H1 (cell line): ENCODE results near the gene ASCC1. TPM values are rescaled to one million over a fixed set of nuclear protein-coding genes. Genes with fewer than 3 reads are reported as not detected.

Experiments
- CTCF ChIA-PET: fragments of 300-600 bp; sonication (Branson Sonifier 250); formaldehyde crosslinking; loops from one replicate; lab custom pipeline; 2021; ENCODE audit not compliant: partially characterized antibody; lab: Charles Lee
- POLR2A ChIA-PET: fragments of 300-600 bp; sonication (Branson Sonifier 250); formaldehyde crosslinking; loops from one replicate; lab custom pipeline; 2021; ENCODE audit warnings: inconsistent platforms; ENCODE audit not compliant: partially characterized antibody; lab: Charles Lee
- DNase-seq, 2 experiments: peaks; one replicate each; pipeline versions ENCODE4 v3.0.0 to v3.0.0-alpha.2; 2010 to 2022; ENCODE audit warnings: low spot score in 2 of 2, low read depth in 1 of 2, mixed read lengths in 1 of 2
- FAIRE-seq: peaks from 2 replicates; lab custom pipeline; 2011; peaks lifted over from hg19 to GRCh38; lab: Jason Lieb, UNC
- H2AFZ ChIP-seq: 2 replicates; pipeline ENCODE4 v1.8.1; 2012; ENCODE audit warnings: low read length, inconsistent platforms
- H2AK5ac ChIP-seq: 2 replicates; pipeline ENCODE4 v1.6.1; 2013; ENCODE audit warnings: low read depth, low read length
- H2BK120ac ChIP-seq: replicated peaks from 2 replicates; pipeline ENCODE3; 2013; ENCODE audit warnings: low read depth, low read length, inconsistent platforms
- H2BK12ac ChIP-seq: 2 replicates; pipeline ENCODE4 v1.6.1; 2013; ENCODE audit warnings: low read depth, low read length
- H2BK15ac ChIP-seq: 2 replicates; pipeline ENCODE4 v1.6.1; 2013; ENCODE audit warnings: low read length
- H2BK20ac ChIP-seq: 2 replicates; pipeline ENCODE4 v1.6.1; 2013; ENCODE audit warnings: low read length
- H2BK5ac ChIP-seq: 2 replicates; pipeline ENCODE4 v1.6.1; 2013; ENCODE audit warnings: low read depth, low read length
- H3K14ac ChIP-seq: 2 replicates; pipeline ENCODE4 v1.6.1; 2013; ENCODE audit warnings: inconsistent platforms; ENCODE audit not compliant: insufficient read length
- H3K18ac ChIP-seq: 2 replicates; pipeline ENCODE4 v1.6.1; 2013; ENCODE audit warnings: low read length; ENCODE audit errors: extremely low read depth
- H3K23ac ChIP-seq: 2 replicates; pipeline ENCODE4 v1.6.1; 2013; ENCODE audit warnings: inconsistent platforms; ENCODE audit not compliant: insufficient read length
- H3K23me2 ChIP-seq: 2 replicates; pipeline ENCODE4 v1.6.1; 2013; ENCODE audit warnings: low read depth, low read length
- H3K27ac ChIP-seq: 2 replicates; pipeline ENCODE4 v1.6.1; 2011; ENCODE audit warnings: low read depth, low read length, inconsistent platforms
- H3K27me3 ChIP-seq, 4 experiments: replicated peaks in 1 of 4; 1 replicate in 1 of 4; 2 replicates in 3 of 4; pipeline versions ENCODE4 v1.6.1 to v1.8.1; 2011 to 2013; ENCODE audit warnings: low read length in 3 of 4, mild to moderate bottlenecking in 3 of 4, inconsistent platforms in 2 of 4, mixed read lengths in 2 of 4, moderate library complexity in 1 of 4; ENCODE audit not compliant: control insufficient read depth in 3 of 4, insufficient read depth in 3 of 4; ENCODE audit errors: extremely low read depth in 1 of 4
- H3K36me3 ChIP-seq, 4 experiments: 2 replicates each; pipeline versions ENCODE4 v1.6.1 to v1.8.1; 2011 to 2013; ENCODE audit warnings: mild to moderate bottlenecking in 4 of 4, low read length in 3 of 4, moderate library complexity in 2 of 4, control low read depth in 1 of 4, inconsistent platforms in 1 of 4; ENCODE audit not compliant: insufficient read depth in 4 of 4, control insufficient read depth in 2 of 4
- H3K4ac ChIP-seq: replicated peaks from 2 replicates; pipeline ENCODE3; 2013; ENCODE audit warnings: low read length, low read depth, mixed read lengths, inconsistent platforms; ENCODE audit not compliant: insufficient read length
- H3K4me1 ChIP-seq, 4 experiments: replicated peaks in 1 of 4; 1 replicate in 1 of 4; 2 replicates in 3 of 4; pipeline versions ENCODE4 v1.6.1 to v1.8.1; 2011 to 2013; ENCODE audit warnings: low read length in 3 of 4, inconsistent platforms in 2 of 4, mixed read lengths in 1 of 4; ENCODE audit not compliant: insufficient read depth in 4 of 4, control insufficient read depth in 3 of 4
- H3K4me2 ChIP-seq, 2 experiments: 2 replicates each; pipeline versions ENCODE4 v1.6.1 to v1.8.1; 2011 to 2013; ENCODE audit warnings: low read depth in 2 of 2, low read length in 2 of 2, control low read depth in 1 of 2, inconsistent platforms in 1 of 2, mild to moderate bottlenecking in 1 of 2; ENCODE audit not compliant: insufficient read depth in 1 of 2
- H3K4me3 ChIP-seq, 4 experiments: fragments of 200-600, 300-600 bp in 1 of 4; sonication (generic), shearing (Covaris generic), sonication (Bioruptor Twin) in 1 of 4; 2 replicates each; pipeline versions ENCODE4 v1.5.1 to v1.8.1; 2011 to 2016; ENCODE audit warnings: low read length in 4 of 4, low read depth in 3 of 4, control low read depth in 2 of 4, inconsistent platforms in 2 of 4, mild to moderate bottlenecking in 2 of 4, mixed read lengths in 1 of 4, moderate library complexity in 1 of 4; ENCODE audit not compliant: insufficient read depth in 2 of 4; ENCODE audit errors: extremely low read depth in 1 of 4
- H3K56ac ChIP-seq: replicated peaks from 2 replicates; pipeline ENCODE3; 2013; ENCODE audit warnings: low read depth, mild to moderate bottlenecking, mixed read lengths, low read length, inconsistent platforms; ENCODE audit not compliant: insufficient read length
- H3K79me1 ChIP-seq: 2 replicates; pipeline ENCODE4 v1.6.1; 2013; ENCODE audit warnings: low read depth, low read length, control low read depth
- H3K79me2 ChIP-seq, 2 experiments: 2 replicates each; pipeline versions ENCODE4 v1.6.1 to v1.8.1; 2012 to 2013; ENCODE audit warnings: low read length in 2 of 2, mild to moderate bottlenecking in 2 of 2, inconsistent platforms in 1 of 2; ENCODE audit not compliant: insufficient read depth in 2 of 2, control insufficient read depth in 1 of 2
- H3K9ac ChIP-seq, 4 experiments: replicated peaks in 1 of 4; 1 replicate in 1 of 4; 2 replicates in 3 of 4; pipeline versions ENCODE4 v1.6.1 to v1.8.1; 2011 to 2013; ENCODE audit warnings: low read depth in 3 of 4, low read length in 3 of 4, control low read depth in 2 of 4, mild to moderate bottlenecking in 2 of 4, moderate library complexity in 2 of 4, inconsistent platforms in 1 of 4; ENCODE audit errors: extremely low read depth in 1 of 4
- H3K9me3 ChIP-seq, 2 experiments: 2 replicates each; pipeline versions ENCODE4 v1.6.1 to v1.8.1; 2012 to 2013; ENCODE audit warnings: mild to moderate bottlenecking in 2 of 2, moderate library complexity in 2 of 2, control low read depth in 1 of 2, inconsistent platforms in 1 of 2, low read depth in 1 of 2, low read length in 1 of 2, mixed read lengths in 1 of 2; ENCODE audit not compliant: insufficient read depth in 2 of 2
- H4K20me1 ChIP-seq, 2 experiments: replicated peaks in 1 of 2; 2 replicates each; pipeline versions ENCODE3 to v1.8.1; 2011 to 2013; ENCODE audit warnings: inconsistent platforms in 2 of 2, low read length in 2 of 2, mild to moderate bottlenecking in 1 of 2; ENCODE audit not compliant: insufficient read depth in 2 of 2, control insufficient read depth in 1 of 2
- H4K5ac ChIP-seq: 2 replicates; pipeline ENCODE4 v1.6.1; 2013; ENCODE audit warnings: low read length, low read depth, mixed read lengths, inconsistent platforms; ENCODE audit not compliant: insufficient read length
- H4K8ac ChIP-seq: 2 replicates; pipeline ENCODE4 v1.8.0; 2013; ENCODE audit warnings: mild to moderate bottlenecking, moderate library complexity, low read length, inconsistent platforms; ENCODE audit not compliant: insufficient read depth; ENCODE audit errors: extremely low read depth
- H4K91ac ChIP-seq: replicated peaks from 2 replicates; pipeline ENCODE3; 2013; ENCODE audit warnings: low read length, mixed read lengths, inconsistent platforms; ENCODE audit not compliant: insufficient read length
- SIRT6 ChIP-seq: IDR thresholded peaks from one replicate; pipeline ENCODE4 v1.7.1; 2012; ENCODE audit warnings: low read length, inconsistent platforms
- WGBS, 2 experiments: shearing (Covaris generic) in 1 of 2; methylation state at CpG; one replicate each; pipeline versions ENCODE4 v1.1.6 to v1.1.7; 2013 to 2015; ENCODE audit warnings: low lambda C conversion rate in 2 of 2, mixed read lengths in 2 of 2, inconsistent platforms in 1 of 2, low coverage in 1 of 2, missing lambda C conversion rate in 1 of 2; ENCODE audit not compliant: insufficient replicate concordance in 2 of 2, insufficient coverage in 1 of 2, insufficient read length in 1 of 2; ENCODE audit errors: extremely low coverage in 1 of 2, missing lambda C conversion rate in 1 of 2; 5-methylcytosine and 5-hydroxymethylcytosine counted together
- polyA plus RNA-seq, 7 experiments: library from polyadenylated mRNA; depleted of rRNA in 3 of 7; stranded (reverse) in 5 of 7; unstranded in 2 of 7; fragments of >200 nt in 5 of 7; fragments of 200-250 nt in 2 of 7; gene quantifications; 1 replicate in 5 of 7; 2 replicates in 1 of 7; 4 replicates in 1 of 7; pipeline versions ENCODE4 v1.2.1 to v1.2.3, GENCODE V29; 2011 to 2013; ENCODE audit warnings: missing spikeins in 2 of 7, mixed read lengths in 2 of 7
- total RNA-seq: library from RNA; stranded (reverse); fragmentation: NEBNext Ultra II Directional; extraction: Animal tissue kit (Norgen Biotek cat#: 25700); gene quantifications from 2 replicates; pipeline ENCODE4 v1.2.1, GENCODE V29; 2021
- TF ChIP-seq, protein P1 (sequence below), 3 experiments: IDR thresholded peaks; 1 replicate in 2 of 3; 2 replicates in 1 of 3; pipeline versions ENCODE4 v1.5.1 to v1.6.1; 2011; ENCODE audit warnings: low read length in 3 of 3, mild to moderate bottlenecking in 3 of 3, inconsistent platforms in 2 of 3, low read depth in 1 of 3, moderate library complexity in 1 of 3; ENCODE audit not compliant: insufficient read depth in 1 of 3; ENCODE audit errors: control extremely low read depth in 1 of 3

The ASCC1 gene
- total and polyA plus RNA-seq, 2 of the 8 experiments (the other 6 are each of a cell fraction or from before 2014, with no cell fraction given): 25.6 to 35.8 TPM

GRCh38 chr10:72164617-72165016 lies 51.5 kb downstream of the ASCC1 start:
- Histone ChIP-seq H2BK12ac (no peak overlapping the region), H3K23ac (no peak overlapping the region), H4K20me1 (no peaks in the 10 kb centered on the region), H4K5ac (no peak overlapping the region), H3K18ac (no peak overlapping the region), H3K4me3 (no peak overlapping the region), H4K91ac (no peak overlapping the region), H3K79me2 (no peaks in the 10 kb centered on the region), H3K36me3 (no peaks in the 10 kb centered on the region), H3K14ac (no peak overlapping the region), H3K27me3 (no peaks in the 10 kb centered on the region), H2AK5ac (no peak overlapping the region), H3K9me3 (no peaks in the 10 kb centered on the region), H2BK20ac (no peak overlapping the region), H2BK5ac (no peak overlapping the region), H2BK120ac (no peak overlapping the region), H3K79me1 (no peaks in the 10 kb centered on the region), H3K23me2 (no peaks in the 10 kb centered on the region; the same call in 1 of the 2 replicates), H3K4ac (no peak overlapping the region), H2AFZ (no peak overlapping the region), H2BK15ac (no peak overlapping the region), H3K9ac (no peak overlapping the region), H3K4me1 (no peaks in the 10 kb centered on the region), H3K4me2 (no peak overlapping the region), H3K27ac (no peak overlapping the region), H4K8ac (no peak overlapping the region), H3K56ac (no peak overlapping the region)
- CTCF ChIA-PET: interaction anchor here (1.0 to 1.5 kb wide), 6 partner anchors 9 to 164 kb away, joined by 3 to 5 read pairs (median 4); no protein-coding TSS in a partner anchor
- WGBS, 2 experiments: 98% methylated on average over 2 of the region's 2 CpGs; no CpG with 5 or more reads in 1 of the 2 experiments
- POLR2A ChIA-PET: no interaction called here
- DNase-seq (no peak), FAIRE-seq (no peak)
- no peak for TF ChIP-seq SIRT6
- TF ChIP-seq, protein P1, sequence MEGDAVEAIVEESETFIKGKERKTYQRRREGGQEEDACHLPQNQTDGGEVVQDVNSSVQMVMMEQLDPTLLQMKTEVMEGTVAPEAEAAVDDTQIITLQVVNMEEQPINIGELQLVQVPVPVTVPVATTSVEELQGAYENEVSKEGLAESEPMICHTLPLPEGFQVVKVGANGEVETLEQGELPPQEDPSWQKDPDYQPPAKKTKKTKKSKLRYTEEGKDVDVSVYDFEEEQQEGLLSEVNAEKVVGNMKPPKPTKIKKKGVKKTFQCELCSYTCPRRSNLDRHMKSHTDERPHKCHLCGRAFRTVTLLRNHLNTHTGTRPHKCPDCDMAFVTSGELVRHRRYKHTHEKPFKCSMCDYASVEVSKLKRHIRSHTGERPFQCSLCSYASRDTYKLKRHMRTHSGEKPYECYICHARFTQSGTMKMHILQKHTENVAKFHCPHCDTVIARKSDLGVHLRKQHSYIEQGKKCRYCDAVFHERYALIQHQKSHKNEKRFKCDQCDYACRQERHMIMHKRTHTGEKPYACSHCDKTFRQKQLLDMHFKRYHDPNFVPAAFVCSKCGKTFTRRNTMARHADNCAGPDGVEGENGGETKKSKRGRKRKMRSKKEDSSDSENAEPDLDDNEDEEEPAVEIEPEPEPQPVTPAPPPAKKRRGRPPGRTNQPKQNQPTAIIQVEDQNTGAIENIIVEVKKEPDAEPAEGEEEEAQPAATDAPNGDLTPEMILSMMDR (IDR thresholded peaks at IDR 0.05; ENCODE audit: control extremely low read depth in 1 of 3, insufficient read depth in 1 of 3, low read depth in 1 of 3, low read length in 3 of 3): peak in 1 of 3 experiments; percentile 34; a peak in 1 of 4 replicates
